Measurements from ENCODE around the gene ATXN10.

Gene ATXN10

GRCh38 chr22:45768490-45768889, 96.9 kb downstream of the ATXN10 start:
- no peak for DNase-seq

- DNase-seq: no peak
Measured at GRCh38 chr22:45769569-45770210, 98.1 kb downstream of the ATXN10 start.

GRCh38 chr22:45770506-45770905, 98.9 kb downstream of the ATXN10 start:
- no peak for DNase-seq

GRCh38 chr22:45771057-45771456, 99.4 kb downstream of the ATXN10 start:
- DNase-seq: no peak

- no peak for DNase-seq
Measured at GRCh38 chr22:45771711-45772110, 100.1 kb downstream of the ATXN10 start.

GRCh38 chr22:45772743-45773142, 101.1 kb downstream of the ATXN10 start:
- DNase-seq: no peak

- no peak for DNase-seq
Measured at GRCh38 chr22:45774001-45774670, 102.5 kb downstream of the ATXN10 start.

GRCh38 chr22:45775062-45775461, 103.4 kb downstream of the ATXN10 start:
- DNase-seq: no peak

- no peak for DNase-seq
Measured at GRCh38 chr22:45775569-45776312, 104.1 kb downstream of the ATXN10 start.

- DNase-seq: no peak
Measured at GRCh38 chr22:45776313-45776585, 104.6 kb downstream of the ATXN10 start.

GRCh38 chr22:45777046-45777851, 105.6 kb downstream of the ATXN10 start:
- DNase-seq: no peak

GRCh38 chr22:45777852-45778375, 106.3 kb downstream of the ATXN10 start:
- DNase-seq: no peak

- no peak for DNase-seq
Measured at GRCh38 chr22:45781459-45781858, 109.8 kb downstream of the ATXN10 start.

GRCh38 chr22:45781966-45782365, 110.3 kb downstream of the ATXN10 start:
- no peak for DNase-seq

- no peak for DNase-seq
Measured at GRCh38 chr22:45783021-45783420, 111.4 kb downstream of the ATXN10 start.

- no peak for DNase-seq
Measured at GRCh38 chr22:45783690-45784089, 112.1 kb downstream of the ATXN10 start.

- DNase-seq: no peak
Measured at GRCh38 chr22:45784357-45785277, 113.0 kb downstream of the ATXN10 start.

GRCh38 chr22:45785458-45785857, 113.8 kb downstream of the ATXN10 start:
- DNase-seq: no peak

- no peak for DNase-seq
Measured at GRCh38 chr22:45786726-45787125, 115.1 kb downstream of the ATXN10 start.

GRCh38 chr22:45787759-45788158, 116.1 kb downstream of the ATXN10 start:
- DNase-seq: no peak

GRCh38 chr22:45788522-45788921, 116.9 kb downstream of the ATXN10 start:
- DNase-seq: no peak

- DNase-seq: no peak
Measured at GRCh38 chr22:45790401-45790800, 118.8 kb downstream of the ATXN10 start.
